AML-193 (cell line): Measurements from ENCODE around the gene IL36B.

Experiments used
- DNase-seq, 2 experiments: peaks; one replicate each; lab custom pipeline; 2025; lab: John Stamatoyannopoulos, UW

The IL36B gene

GRCh38 chr2:113053666-113054065, 999 bp upstream of the IL36B start:
- no peak for DNase-seq

GRCh38 chr2:113050921-113051895, 1.5 kb downstream of the IL36B start:
- no peak for DNase-seq

- no peak for DNase-seq
Observed at GRCh38 chr2:113046465-113046864, 6.2 kb downstream of the IL36B start.

GRCh38 chr2:113041871-113042270, 10.8 kb downstream of the IL36B start:
- no peak for DNase-seq

- no peak for DNase-seq
Observed at GRCh38 chr2:113039719-113040118, 12.9 kb downstream of the IL36B start.

GRCh38 chr2:113039158-113039557, 13.5 kb downstream of the IL36B start:
- no peak for DNase-seq

- DNase-seq: no peak
Observed at GRCh38 chr2:113038291-113038690, 14.4 kb downstream of the IL36B start.

- DNase-seq: no peak
Observed at GRCh38 chr2:113036763-113037162, 15.9 kb downstream of the IL36B start.

- DNase-seq: no peak
Observed at GRCh38 chr2:113034016-113034415, 18.7 kb downstream of the IL36B start.

GRCh38 chr2:113032737-113033136, 19.9 kb downstream of the IL36B start:
- no peak for DNase-seq

GRCh38 chr2:113028112-113028511, 24.6 kb downstream of the IL36B start:
- DNase-seq: no peak

GRCh38 chr2:113027691-113028090, 25.0 kb downstream of the IL36B start:
- no peak for DNase-seq

- DNase-seq: no peak
Observed at GRCh38 chr2:113025737-113026136, 26.9 kb downstream of the IL36B start.

- DNase-seq: no peak
Observed at GRCh38 chr2:113024764-113025163, 27.9 kb downstream of the IL36B start.

- DNase-seq: no peak
Observed at GRCh38 chr2:113021312-113021711, 31.4 kb downstream of the IL36B start.

- DNase-seq: no peak
Observed at GRCh38 chr2:113018509-113018908, 34.2 kb downstream of the IL36B start.

- no peak for DNase-seq
Observed at GRCh38 chr2:113015655-113016054, 37.0 kb downstream of the IL36B start.

GRCh38 chr2:113015042-113015441, 37.6 kb downstream of the IL36B start:
- no peak for DNase-seq

- DNase-seq: no peak
Observed at GRCh38 chr2:113014067-113014466, 38.6 kb downstream of the IL36B start.

- DNase-seq: no peak
Observed at GRCh38 chr2:113013336-113013661, 39.4 kb downstream of the IL36B start.

- DNase-seq: no peak
Observed at GRCh38 chr2:113012436-113013335, 40.0 kb downstream of the IL36B start.

- DNase-seq: no peak
Observed at GRCh38 chr2:113011108-113011507, 41.6 kb downstream of the IL36B start.

- DNase-seq: no peak
Observed at GRCh38 chr2:113010088-113010487, 42.6 kb downstream of the IL36B start.
